SJCRH30 (cell line): Measurements from ENCODE around the gene LINC00237. TPM values are rescaled to one million over a fixed set of nuclear protein-coding genes. Genes with fewer than 3 reads are reported as not detected.
A peak's percentile ranks its signal among the peaks of the same experiment; 100 is the strongest.

Source experiments
- DNase-seq, 2 experiments: peaks; one replicate each; pipeline ENCODE4 v3.0.0-alpha.2; 2015 to 2020
- H3K27ac ChIP-seq: fragments of 250-450 bp; sonication (Bioruptor Pico); 2 replicates; pipeline ENCODE4 v1.5.1; 2020; ENCODE audit warnings: mild to moderate bottlenecking, moderate library complexity
- H3K27me3 ChIP-seq: fragments of 250-450 bp; sonication (Bioruptor Pico); 2 replicates; pipeline ENCODE4 v1.5.1; 2020; ENCODE audit warnings: mild to moderate bottlenecking, moderate library complexity
- H3K36me3 ChIP-seq: fragments of 250-450 bp; sonication (Bioruptor Pico); 2 replicates; pipeline ENCODE4 v1.5.1; 2020; ENCODE audit warnings: mild to moderate bottlenecking, moderate library complexity
- H3K4me1 ChIP-seq: fragments of 250-450 bp; sonication (Bioruptor Pico); 2 replicates; pipeline ENCODE4 v1.5.1; 2020; ENCODE audit warnings: mild to moderate bottlenecking, moderate library complexity
- H3K4me3 ChIP-seq: fragments of 250-450 bp; sonication (Bioruptor Pico); 2 replicates; pipeline ENCODE4 v1.5.1; 2020; ENCODE audit warnings: mild to moderate bottlenecking, moderate library complexity
- H3K9me3 ChIP-seq: fragments of 250-450 bp; sonication (Bioruptor Pico); replicated peaks from 2 replicates; pipeline ENCODE4 v1.5.1; 2020; ENCODE audit warnings: mild to moderate bottlenecking, moderate library complexity
- total RNA-seq: library from RNA; depleted of rRNA; stranded (reverse); fragments of >200 nt; shearing (Covaris generic); gene quantifications from 2 replicates; pipeline ENCODE4 v1.2.3, GENCODE V29; 2014

LINC00237 gene
- total RNA-seq, 1 experiment from 2014 or later: not detected

- H3K27ac ChIP-seq: no peak overlapping the region
- H3K36me3 ChIP-seq: no peaks in the 10 kb centered on the region
- peaks cover 10% of the 10 kb centered on the region for H3K4me1 ChIP-seq
- peak overlapping the region; percentile 29 for H3K4me3 ChIP-seq
- peak in 1 of 2 experiments; percentile 44 for DNase-seq
- H3K27me3 ChIP-seq: no peaks in the 10 kb centered on the region
- H3K9me3 ChIP-seq: no peaks in the 10 kb centered on the region
These were observed 15.4 kb downstream of the LINC00237 start for GRCh38 chr20:21090721-21091120.

GRCh38 chr20:21090111-21090618, 16.0 kb downstream of the LINC00237 start:
- Histone ChIP-seq H3K27ac (no peak overlapping the region), H3K4me1 (peaks cover 10% of the 10 kb centered on the region), H3K27me3 (no peaks in the 10 kb centered on the region), H3K4me3 (peak overlapping the region; percentile 29), H3K36me3 (no peaks in the 10 kb centered on the region), H3K9me3 (no peaks in the 10 kb centered on the region)
- no peak for DNase-seq

GRCh38 chr20:21089391-21089790, 16.8 kb downstream of the LINC00237 start:
- DNase-seq: no peak
- Histone ChIP-seq H3K4me3 (peak overlapping the region; percentile 29; the same call in 1 of the 2 replicates), H3K27me3 (no peaks in the 10 kb centered on the region), H3K27ac (no peak overlapping the region), H3K36me3 (no peaks in the 10 kb centered on the region), H3K4me1 (peaks cover 10% of the 10 kb centered on the region), H3K9me3 (no peaks in the 10 kb centered on the region)

- Histone ChIP-seq H3K4me1 (peaks cover 10% of the 10 kb centered on the region), H3K9me3 (no peaks in the 10 kb centered on the region), H3K27me3 (no peaks in the 10 kb centered on the region), H3K27ac (no peak overlapping the region), H3K36me3 (no peaks in the 10 kb centered on the region), H3K4me3 (no peak overlapping the region)
- no peak for DNase-seq
These were observed 18.2 kb downstream of the LINC00237 start for GRCh38 chr20:21087862-21088540.

GRCh38 chr20:21083825-21084325, 22.3 kb downstream of the LINC00237 start:
- Histone ChIP-seq H3K4me3 (no peak overlapping the region), H3K27me3 (no peaks in the 10 kb centered on the region), H3K4me1 (no peaks in the 10 kb centered on the region; the same call in 1 of the 2 replicates), H3K27ac (no peak overlapping the region), H3K9me3 (no peaks in the 10 kb centered on the region), H3K36me3 (no peaks in the 10 kb centered on the region)
- DNase-seq: no peak

- H3K4me3 ChIP-seq: no peak overlapping the region
- H3K4me1 ChIP-seq: no peaks in the 10 kb centered on the region
- DNase-seq: no peak
- no peak overlapping the region for H3K27ac ChIP-seq
- no peaks in the 10 kb centered on the region for H3K27me3 ChIP-seq
- no peaks in the 10 kb centered on the region for H3K36me3 ChIP-seq
- H3K9me3 ChIP-seq: no peaks in the 10 kb centered on the region
These were observed 23.6 kb downstream of the LINC00237 start for GRCh38 chr20:21082584-21082983.

- no peaks in the 10 kb centered on the region for H3K36me3 ChIP-seq
- DNase-seq: no peak
- H3K4me1 ChIP-seq: peaks cover 6% of the 10 kb centered on the region; the same call in 1 of the 2 replicates
- H3K27ac ChIP-seq: no peak overlapping the region
- H3K4me3 ChIP-seq: no peak overlapping the region
- H3K9me3 ChIP-seq: no peaks in the 10 kb centered on the region
- H3K27me3 ChIP-seq: no peaks in the 10 kb centered on the region
These were observed 28.3 kb downstream of the LINC00237 start for GRCh38 chr20:21077809-21078345.

- H3K4me1 ChIP-seq: peaks cover 6% of the 10 kb centered on the region; the same call in 1 of the 2 replicates
- no peaks in the 10 kb centered on the region for H3K9me3 ChIP-seq
- no peaks in the 10 kb centered on the region for H3K36me3 ChIP-seq
- H3K27me3 ChIP-seq: no peaks in the 10 kb centered on the region
- H3K27ac ChIP-seq: no peak overlapping the region
- no peak for DNase-seq
- no peak overlapping the region for H3K4me3 ChIP-seq
These were observed 30.1 kb downstream of the LINC00237 start for GRCh38 chr20:21076073-21076472.

GRCh38 chr20:21075471-21075870, 30.7 kb downstream of the LINC00237 start:
- Histone ChIP-seq H3K27me3 (no peaks in the 10 kb centered on the region), H3K4me1 (peaks cover 6% of the 10 kb centered on the region; the same call in 1 of the 2 replicates), H3K36me3 (no peaks in the 10 kb centered on the region), H3K9me3 (no peaks in the 10 kb centered on the region), H3K27ac (no peak overlapping the region), H3K4me3 (no peak overlapping the region)
- no peak for DNase-seq

- no peaks in the 10 kb centered on the region for H3K9me3 ChIP-seq
- no peaks in the 10 kb centered on the region for H3K36me3 ChIP-seq
- H3K27ac ChIP-seq: no peak overlapping the region
- no peaks in the 10 kb centered on the region for H3K27me3 ChIP-seq
- H3K4me3 ChIP-seq: no peak overlapping the region
- H3K4me1 ChIP-seq: peaks cover 6% of the 10 kb centered on the region; the same call in 1 of the 2 replicates
- DNase-seq: peak in 1 of 2 experiments; percentile 51
These were observed 31.4 kb downstream of the LINC00237 start for GRCh38 chr20:21074605-21075336.

GRCh38 chr20:21067255-21067654, 38.9 kb downstream of the LINC00237 start:
- no peaks in the 10 kb centered on the region for H3K4me1 ChIP-seq
- H3K27ac ChIP-seq: no peak overlapping the region
- DNase-seq: no peak

GRCh38 chr20:21064924-21065323, 41.2 kb downstream of the LINC00237 start:
- Histone ChIP-seq H3K4me3 (no peak overlapping the region), H3K27me3 (no peaks in the 10 kb centered on the region), H3K4me1 (no peaks in the 10 kb centered on the region), H3K36me3 (no peaks in the 10 kb centered on the region), H3K27ac (no peak overlapping the region), H3K9me3 (no peaks in the 10 kb centered on the region)
- DNase-seq: no peak

More at GRCh38 chr20:21067255-21067654, 38.9 kb downstream of the LINC00237 start:
- Histone ChIP-seq H3K4me3 (no peak overlapping the region), H3K36me3 (no peaks in the 10 kb centered on the region), H3K27me3 (no peaks in the 10 kb centered on the region), H3K9me3 (no peaks in the 10 kb centered on the region)

- Histone ChIP-seq H3K27ac (no peak overlapping the region), H3K36me3 (no peaks in the 10 kb centered on the region), H3K27me3 (no peaks in the 10 kb centered on the region), H3K4me3 (no peak overlapping the region), H3K9me3 (no peaks in the 10 kb centered on the region), H3K4me1 (no peaks in the 10 kb centered on the region)
- DNase-seq: no peak
These were observed 42.9 kb downstream of the LINC00237 start for GRCh38 chr20:21063276-21063675.

- DNase-seq: peak; percentile 50 to 69
- no peaks in the 10 kb centered on the region for H3K9me3 ChIP-seq
- no peaks in the 10 kb centered on the region for H3K36me3 ChIP-seq
- peak overlapping the region; percentile 23; the same call in 1 of the 2 replicates for H3K27ac ChIP-seq
- peaks cover 12% of the 10 kb centered on the region; the same call in 1 of the 2 replicates for H3K4me1 ChIP-seq
- peak overlapping the region; percentile 23; the same call in 1 of the 2 replicates for H3K4me3 ChIP-seq
- H3K27me3 ChIP-seq: no peaks in the 10 kb centered on the region
These were observed 53.0 kb downstream of the LINC00237 start for GRCh38 chr20:21053002-21053762.
